Measurements from ENCODE around the gene LST1. TPM values are rescaled to one million over a fixed set of nuclear protein-coding genes. Genes with fewer than 3 reads are reported as not detected.
A peak's percentile ranks its signal among the peaks of the same experiment; 100 is the strongest.

The LST1 gene
- total and polyA plus RNA-seq, 2 of the 8 experiments (the other 6 are each of a cell fraction or from before 2014, with no cell fraction given), result not detected

GRCh38 chr6:31634969-31635575, 49.0 kb downstream of the LST1 start:
- H4K20me1 ChIP-seq (replicated peaks in 1 of 2; ENCODE audit: control insufficient read depth in 1 of 2, insufficient read depth in 2 of 2, low read length in 2 of 2), result peaks cover 19 to 21% of the 10 kb centered on the region in 2 experiments
- H2AFZ ChIP-seq (ENCODE audit: low read length), result no peak overlapping the region
- H3K36me3 ChIP-seq (ENCODE audit: control insufficient read depth in 2 of 4, insufficient read depth in 4 of 4, low read length in 3 of 4), result peaks cover 64 to 98% (median 83%) of the 10 kb centered on the region in 4 experiments
- no peaks in the 10 kb centered on the region; a peak in 1 of 4 replicates for H3K79me2 ChIP-seq (ENCODE audit: control insufficient read depth in 1 of 2, insufficient read depth in 2 of 2, low read length in 2 of 2)
- no peak overlapping the region for H2BK5ac ChIP-seq (ENCODE audit: low read depth, low read length)
- H2BK12ac ChIP-seq (ENCODE audit: low read depth, low read length), result no peak overlapping the region
- no peaks in the 10 kb centered on the region for H3K27me3 ChIP-seq (replicated peaks in 1 of 4; ENCODE audit: control insufficient read depth in 3 of 4, extremely low read depth in 1 of 4, insufficient read depth in 3 of 4, low read length in 3 of 4)
- H3K14ac ChIP-seq (ENCODE audit: insufficient read length), result no peak overlapping the region
- 0 out of 2 replicates have a peak overlapping the region, but pooled peaks have one; percentile 9 for H4K8ac ChIP-seq (ENCODE audit: extremely low read depth, insufficient read depth, low read length)
- no peaks in the 10 kb centered on the region for H3K23me2 ChIP-seq (ENCODE audit: low read depth, low read length)
- no peak overlapping the region for H2BK15ac ChIP-seq (ENCODE audit: low read length)
- H3K4me3 ChIP-seq (ENCODE audit: extremely low read depth in 1 of 4, insufficient read depth in 2 of 4, low read depth in 3 of 4, low read length in 4 of 4), result no peak overlapping the region
- H2BK20ac ChIP-seq (ENCODE audit: low read length), result no peak overlapping the region
- no peak overlapping the region for H3K4me2 ChIP-seq (ENCODE audit: insufficient read depth in 1 of 2, low read depth in 2 of 2, low read length in 2 of 2)
- peaks cover 9% of the 10 kb centered on the region; the same call in 1 of the 2 replicates for H3K79me1 ChIP-seq (ENCODE audit: low read depth, low read length)
- POLR2A ChIA-PET (ENCODE audit: partially characterized antibody), result interaction anchor here (0.7 to 34.9 kb wide), 11 partner anchors 10 to 161 kb away, joined by 3 to 883 read pairs (median 4); partner anchors contain the start of genes APOM, ATP6V1G2, BAG6 and C6orf47
- FAIRE-seq (no peak), DNase-seq (ENCODE audit: low read depth in 1 of 2, low spot score in 2 of 2) (no peak)
- 86% methylated on average over 11 of the region's 11 CpGs; no CpG with 5 or more reads in 1 of the 2 experiments for WGBS, 2 experiments (ENCODE audit: extremely low coverage in 1 of 2, insufficient coverage in 1 of 2, insufficient read length in 1 of 2, insufficient replicate concordance in 2 of 2, low coverage in 1 of 2, low lambda C conversion rate in 2 of 2, missing lambda C conversion rate in 1 of 2)
- CTCF ChIA-PET (ENCODE audit: partially characterized antibody), result interaction anchor here (1.0 to 3.0 kb wide), 7 partner anchors 8 to 317 kb away, joined by 3 to 11 read pairs (median 6); partner anchors contain the start of genes BAG6 and GPANK1
- H3K27ac ChIP-seq (ENCODE audit: low read depth, low read length), result no peak overlapping the region
- H3K9ac ChIP-seq (replicated peaks in 1 of 4; ENCODE audit: extremely low read depth in 1 of 4, low read depth in 3 of 4, low read length in 3 of 4), result no peak overlapping the region
- no peak overlapping the region for H3K4ac ChIP-seq (replicated peaks; ENCODE audit: insufficient read length, low read depth, low read length)
- H4K5ac ChIP-seq (ENCODE audit: insufficient read length, low read depth, low read length), result no peak overlapping the region
- H3K56ac ChIP-seq (replicated peaks; ENCODE audit: insufficient read length, low read depth, low read length), result no peak overlapping the region
- no peak overlapping the region for H4K91ac ChIP-seq (replicated peaks; ENCODE audit: insufficient read length, low read length)
- no peaks in the 10 kb centered on the region for H3K4me1 ChIP-seq (replicated peaks in 1 of 4; ENCODE audit: control insufficient read depth in 3 of 4, insufficient read depth in 4 of 4, low read length in 3 of 4)
- no peaks in the 10 kb centered on the region for H3K9me3 ChIP-seq (ENCODE audit: insufficient read depth in 2 of 2, low read depth in 1 of 2, low read length in 1 of 2)
- no peak overlapping the region for H2BK120ac ChIP-seq (replicated peaks; ENCODE audit: low read depth, low read length)
- H3K23ac ChIP-seq (ENCODE audit: insufficient read length), result no peak overlapping the region
- no peak overlapping the region for H3K18ac ChIP-seq (ENCODE audit: extremely low read depth, low read length)
- H2AK5ac ChIP-seq (ENCODE audit: low read depth, low read length), result no peak overlapping the region
- TF ChIP-seq TBP (IDR thresholded peaks at IDR 0.05; ENCODE audit: low read depth, low read length) (no peak), BCL11A (IDR thresholded peaks at IDR 0.05; ENCODE audit: low read depth in 2 of 2, low read length in 2 of 2) (no peak), SIRT6 (IDR thresholded peaks at IDR 0.05; ENCODE audit: low read length) (no peak), USF2 (IDR thresholded peaks at IDR 0.05; ENCODE audit: low read length) (no peak), RNF2 (IDR thresholded peaks at IDR 0.05; ENCODE audit: borderline replicate concordance, low read depth, low read length, missing control alignments, poor library complexity, severe bottlenecking) (no peak), KDM4A (IDR thresholded peaks at IDR 0.05; ENCODE audit: low read depth, low read length, severe bottlenecking) (no peak), SIN3A (conservative IDR thresholded peaks at IDR 0.05 in 1 of 2, IDR thresholded peaks at IDR 0.05 in 1 of 2; ENCODE audit: low read depth in 1 of 2, low read length in 2 of 2) (no peak), ZNF274 (IDR thresholded peaks at IDR 0.05; ENCODE audit: borderline replicate concordance, extremely low read depth, low read length) (no peak), GABPA (IDR thresholded peaks at IDR 0.05; ENCODE audit: borderline replicate concordance, insufficient read depth, low read length) (no peak), NRF1 (IDR thresholded peaks at IDR 0.05; ENCODE audit: low read depth, low read length) (no peak), FOSL1 (IDR thresholded peaks at IDR 0.05; ENCODE audit: insufficient read depth, low read depth, low read length) (no peak)
